Hematopoietic multipotent progenitor cell treated with erythropoietin and hydrocortisone succinate and interleukin-3 and kit ligand, for 15 days (in vitro differentiated cells): Measurements from ENCODE around the gene KRTAP5-8.
A peak's percentile ranks its signal among the peaks of the same experiment; 100 is the strongest.
"Not testable (repeated sequence)": the region's sequence is repeated elsewhere in the genome, so short reads cannot be mapped to it uniquely, and the experiment has no call there.

Source experiments
- DNase-seq: peaks from one replicate; pipeline ENCODE4 v3.0.0-alpha.2; 2015; ENCODE audit warnings: low spot score

KRTAP5-8 gene

GRCh38 chr11:71574418-71574817 is 36.6 kb downstream of the KRTAP5-8 start:
- no peak for DNase-seq

DNA sequence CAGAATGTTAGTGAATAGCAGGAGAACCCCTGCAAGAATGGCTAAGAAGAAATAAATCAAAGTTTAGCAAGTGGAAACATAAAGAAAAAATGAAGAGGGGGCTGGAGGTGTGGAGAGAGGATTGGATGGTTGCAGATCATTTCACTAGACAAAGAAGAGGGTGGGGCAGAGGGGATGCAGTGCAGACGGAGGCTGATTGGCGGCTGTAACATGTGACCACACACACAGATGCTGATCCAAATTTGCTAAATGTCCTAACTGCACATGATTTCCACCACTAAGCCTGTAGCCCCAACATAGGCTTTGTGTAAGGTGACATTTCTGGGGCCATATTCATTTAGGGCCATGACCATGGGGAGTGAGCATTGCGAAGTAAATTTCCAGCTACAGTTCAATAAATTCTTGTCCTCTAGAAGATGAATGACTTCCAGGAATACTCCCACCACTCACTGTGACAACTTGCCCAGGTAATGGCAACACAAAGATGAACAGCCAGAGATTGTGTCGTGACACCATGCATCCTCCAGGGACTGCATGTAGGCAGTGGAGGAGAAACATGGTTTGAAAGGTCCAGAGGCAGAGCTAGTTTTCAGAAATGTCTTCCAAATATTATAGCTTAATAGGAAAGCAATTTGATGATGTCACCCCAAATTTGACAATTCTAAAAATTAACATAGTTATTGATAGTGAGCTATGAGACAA is 38.0 kb downstream of the KRTAP5-8 start:
- no peak for DNase-seq

DNA sequence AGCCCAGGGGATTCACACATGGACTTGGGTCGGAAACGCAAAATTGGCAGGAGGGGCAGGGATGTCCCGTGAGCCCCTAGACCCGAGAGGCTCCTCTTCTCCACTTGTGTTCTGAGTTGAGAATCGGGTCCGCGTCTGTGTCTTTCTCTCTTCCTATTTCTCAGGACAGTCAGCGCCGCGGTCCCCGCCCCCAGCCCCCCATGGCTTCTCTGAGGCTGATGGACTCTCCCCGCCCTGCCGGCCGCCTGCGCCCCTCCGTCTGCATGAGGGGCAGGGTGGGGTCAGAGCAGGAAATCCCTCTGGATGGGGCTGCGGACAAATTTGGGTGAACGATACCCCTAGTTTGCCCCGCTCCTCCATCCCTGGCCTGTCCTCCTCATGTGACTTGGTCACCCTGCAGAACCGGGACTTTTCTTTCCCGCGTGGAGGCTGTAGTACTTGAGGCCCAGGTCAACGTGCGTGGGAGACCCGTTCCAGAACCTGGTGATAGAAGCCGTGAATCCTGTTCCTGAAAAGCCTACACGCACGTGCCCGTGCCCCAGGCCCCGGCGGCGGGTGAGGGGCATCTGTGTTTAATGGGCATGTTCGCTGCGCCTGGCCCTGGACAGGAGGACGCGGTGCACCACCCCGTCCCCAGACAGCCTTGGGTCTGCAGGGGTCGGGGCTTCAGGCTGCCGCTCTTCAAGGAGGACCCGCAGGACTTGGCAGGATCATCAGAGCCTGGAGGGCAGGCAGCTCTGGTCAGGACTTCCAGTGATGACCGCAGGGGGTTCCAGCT is 39.1 kb downstream of the KRTAP5-8 start:
- not testable (repeated sequence) for DNase-seq

DNA sequence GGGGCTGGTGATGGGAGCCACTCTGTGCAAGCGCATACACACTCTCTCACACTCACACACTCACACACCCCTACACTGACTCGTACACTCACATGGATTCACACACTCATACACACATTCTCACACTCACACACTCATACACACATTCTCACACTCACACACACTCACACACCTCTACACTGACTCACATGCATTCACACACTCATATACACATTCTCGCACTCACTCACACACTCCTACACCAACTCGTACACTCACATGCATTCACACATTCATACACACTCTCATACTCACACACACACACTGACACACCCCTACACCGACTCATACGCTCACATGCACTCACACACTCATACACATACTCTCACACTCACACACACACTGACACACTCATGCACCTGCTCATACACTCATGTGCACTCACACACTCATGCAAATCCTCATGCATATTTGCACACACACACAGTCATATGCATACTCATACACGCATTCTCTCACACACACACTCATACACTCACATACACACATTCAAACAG is 39.7 kb downstream of the KRTAP5-8 start:
- no peak for DNase-seq

DNA sequence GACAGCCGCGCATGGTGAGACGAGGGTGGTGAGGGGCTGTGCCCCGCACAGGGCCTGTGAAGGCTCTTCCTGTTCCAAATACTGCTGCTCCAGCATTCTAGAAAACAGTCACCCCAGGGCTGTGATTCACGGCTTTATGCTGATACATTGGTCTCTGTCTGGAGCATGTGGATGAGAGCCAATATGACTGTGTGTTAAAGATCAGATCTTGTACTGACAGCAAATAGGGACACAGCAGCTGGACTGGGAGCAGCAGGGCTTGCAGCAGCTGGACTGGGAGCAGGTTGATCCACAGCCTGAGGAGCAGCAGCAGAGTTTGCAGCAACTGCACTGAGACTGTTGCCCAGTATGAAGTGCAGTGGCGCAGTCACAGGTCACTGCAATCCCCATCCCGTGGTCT is 41.7 kb downstream of the KRTAP5-8 start:
- not testable (repeated sequence) for DNase-seq

- DNase-seq: peak; percentile 39
Observed at GRCh38 chr11:71580057-71581003, 42.5 kb downstream of the KRTAP5-8 start.

- DNase-seq: no peak
Observed at GRCh38 chr11:71581826-71582225, 44.0 kb downstream of the KRTAP5-8 start.

GRCh38 chr11:71582309-71582895 is 44.6 kb downstream of the KRTAP5-8 start, which contains the start of gene KRTAP5-11:
Gene KRTAP5-11, minus strand, starts transcription at chr11:71582875. Its CDS starts 38 bp downstream, at chr11:71582837.
- no peak for DNase-seq

GRCh38 chr11:71582969-71583368 is 45.1 kb downstream of the KRTAP5-8 start:
- DNase-seq: not testable (repeated sequence)

- not testable (repeated sequence) for DNase-seq
Observed at GRCh38 chr11:71585673-71586072, 47.8 kb downstream of the KRTAP5-8 start.

- not testable (repeated sequence) for DNase-seq
Observed at GRCh38 chr11:71588314-71588713, 50.5 kb downstream of the KRTAP5-8 start.
